ENCODE results near the gene GDPD2.

- TF ChIP-seq CTCF (conservative IDR thresholded peaks at IDR 0.05; ENCODE audit: low read depth, low read length): peak; percentile 72
- TF ChIP-seq EZH2phosphoT487 (IDR thresholded peaks at IDR 0.05; ENCODE audit: borderline replicate concordance, low read length): no peak
These were observed 10.8 kb downstream of the GDPD2 start for GRCh38 chrX:70433848-70434351.
